GM12801 (cell line): ENCODE measurements around the gene INTS11.

Source experiments
- CTCF ChIP-seq: IDR thresholded peaks from one replicate; pipeline ENCODE4 v1.5.1; 2011; ENCODE audit warnings: control low read depth; ENCODE audit not compliant: insufficient read length; ENCODE audit errors: extremely low read depth

The INTS11 gene

GRCh38 chr1:1344655-1345361 is 20.3 kb upstream of the INTS11 start:
- TF ChIP-seq CTCF: no peak

GRCh38 chr1:1343811-1344421 is 19.5 kb upstream of the INTS11 start:
- TF ChIP-seq CTCF: no peak

GRCh38 chr1:1342584-1343115 is 18.2 kb upstream of the INTS11 start:
- no peak for TF ChIP-seq CTCF

GRCh38 chr1:1342061-1342562 is 17.7 kb upstream of the INTS11 start:
- no peak for TF ChIP-seq CTCF

GRCh38 chr1:1341549-1342021 is 17.1 kb upstream of the INTS11 start:
- TF ChIP-seq CTCF: no peak

GRCh38 chr1:1340791-1341548 is 16.5 kb upstream of the INTS11 start:
- no peak for TF ChIP-seq CTCF

GRCh38 chr1:1340185-1340584 is 15.7 kb upstream of the INTS11 start:
- TF ChIP-seq CTCF: no peak
